Liver (tissue), 9 donors: Measurements from ENCODE around the gene PEX14. TPM values are rescaled to one million over a fixed set of nuclear protein-coding genes. Genes with fewer than 3 reads are reported as not detected.

ENCODE experiments used
- DNase-seq: peaks from one replicate; pipeline ENCODE4 v3.0.0-alpha.2; 2017; ENCODE audit warnings: low spot score
- H3K27ac ChIP-seq, 2 donors: one replicate each; pipeline ENCODE4 v1.7.0; 2013; ENCODE audit warnings: inconsistent platforms in 2 of 2, low read length in 2 of 2, control low read depth in 1 of 2, low read depth in 1 of 2, mild to moderate bottlenecking in 1 of 2
- H3K27me3 ChIP-seq, 4 donors: one replicate each; pipeline versions ENCODE4 v1.6.1 to v1.7.0; 2013; ENCODE audit warnings: low read length in 3 of 4, inconsistent platforms in 1 of 4, mild to moderate bottlenecking in 1 of 4, moderate library complexity in 1 of 4; ENCODE audit not compliant: control insufficient read depth in 4 of 4, insufficient read depth in 4 of 4
- H3K36me3 ChIP-seq, 4 donors: one replicate each; pipeline versions ENCODE4 v1.6.1 to v1.7.0; 2013; ENCODE audit warnings: low read length in 3 of 4, mild to moderate bottlenecking in 3 of 4, low read depth in 1 of 4, moderate library complexity in 1 of 4; ENCODE audit not compliant: control insufficient read depth in 4 of 4, insufficient read depth in 3 of 4
- H3K4me1 ChIP-seq, 4 donors: one replicate each; pipeline versions ENCODE4 v1.6.1 to v1.7.0; 2013; ENCODE audit warnings: low read length in 3 of 4, mild to moderate bottlenecking in 3 of 4, moderate library complexity in 1 of 4; ENCODE audit not compliant: control insufficient read depth in 4 of 4, insufficient read depth in 4 of 4
- H3K4me3 ChIP-seq, 3 donors: one replicate each; pipeline versions ENCODE4 v1.6.1 to v1.7.0; 2013; ENCODE audit warnings: low read length in 3 of 3, control low read depth in 1 of 3, low read depth in 1 of 3, mild to moderate bottlenecking in 1 of 3
- H3K9ac ChIP-seq, 2 donors: one replicate each; pipeline ENCODE4 v1.7.0; 2013; ENCODE audit warnings: low read length in 2 of 2, mild to moderate bottlenecking in 2 of 2, moderate library complexity in 2 of 2, control low read depth in 1 of 2, low read depth in 1 of 2
- H3K9me3 ChIP-seq, 4 donors: one replicate each; pipeline versions ENCODE4 v1.6.1 to v1.7.0; 2013; ENCODE audit warnings: low read length in 3 of 4; ENCODE audit not compliant: control insufficient read depth in 4 of 4
- EGR1 ChIP-seq, 2 donors: IDR thresholded peaks; 2 replicates each; pipeline ENCODE4 v1.6.1; 2016 to 2018; ENCODE audit warnings: antibody characterized with exemption in 2 of 2, low read depth in 2 of 2
- FOXA1 ChIP-seq: IDR thresholded peaks from 2 replicates; pipeline ENCODE4 v1.6.1; 2016; ENCODE audit warnings: antibody characterized with exemption
- FOXA2 ChIP-seq: IDR thresholded peaks from 2 replicates; pipeline ENCODE4 v1.6.1; 2016; ENCODE audit warnings: antibody characterized with exemption
- GABPA ChIP-seq, 2 donors: IDR thresholded peaks in 1 of 2; conservative IDR thresholded peaks in 1 of 2; 2 replicates each; pipeline ENCODE4 v1.6.1; 2016; ENCODE audit warnings: antibody characterized with exemption in 2 of 2, mild to moderate bottlenecking in 1 of 2, moderate library complexity in 1 of 2
- HNF4A ChIP-seq, 2 donors: conservative IDR thresholded peaks; 2 replicates each; pipeline ENCODE4 v1.6.1; 2016; ENCODE audit warnings: antibody characterized with exemption in 2 of 2, mild to moderate bottlenecking in 2 of 2
- HNF4G ChIP-seq: IDR thresholded peaks from 2 replicates; pipeline ENCODE4 v1.6.1; 2016; ENCODE audit warnings: antibody characterized with exemption
- JUND ChIP-seq, 2 donors: IDR thresholded peaks; 2 replicates each; pipeline ENCODE4 v1.6.1; 2016; ENCODE audit warnings: antibody characterized with exemption in 2 of 2
- NR2F2 ChIP-seq: IDR thresholded peaks from 2 replicates; pipeline ENCODE4 v1.6.1; 2016; ENCODE audit warnings: antibody characterized with exemption
- RAD21 ChIP-seq, 2 donors: IDR thresholded peaks; 2 replicates each; pipeline ENCODE4 v1.6.1; 2016; ENCODE audit warnings: antibody characterized with exemption in 2 of 2, mild to moderate bottlenecking in 2 of 2
- RXRA ChIP-seq, 2 donors: IDR thresholded peaks; 2 replicates each; pipeline ENCODE4 v1.6.1; 2017 to 2018; ENCODE audit warnings: antibody characterized with exemption in 2 of 2, mild to moderate bottlenecking in 1 of 2
- SP1 ChIP-seq: IDR thresholded peaks from 2 replicates; pipeline ENCODE4 v1.6.1; 2018; ENCODE audit warnings: antibody characterized with exemption, mild to moderate bottlenecking
- TAF1 ChIP-seq: conservative IDR thresholded peaks from 2 replicates; pipeline ENCODE4 v1.6.1; 2016; ENCODE audit warnings: antibody characterized with exemption, mild to moderate bottlenecking
- YY1 ChIP-seq: IDR thresholded peaks from 2 replicates; pipeline ENCODE4 v1.6.1; 2016; ENCODE audit warnings: antibody characterized with exemption, mild to moderate bottlenecking
- WGBS: extraction: QIAGEN DNeasy Blood & Tissue Kit; methylation state at CpG from one replicate; pipeline ENCODE4 v1.1.7; 2013; 5-methylcytosine and 5-hydroxymethylcytosine counted together
- polyA plus RNA-seq, 2 donors: library from polyadenylated mRNA; stranded (reverse) in 1 of 2; unstranded in 1 of 2; fragments of 200-250 nt in 1 of 2; fragments of >200 nt in 1 of 2; fragmentation: Nextera tagmentation in 1 of 2; extraction: Ambion mirVana in 1 of 2; gene quantifications; one replicate each; pipeline versions ENCODE4 v1.2.1 to v1.2.3, GENCODE V29; 2013 to 2015
- total RNA-seq, 2 donors: library from RNA; depleted of rRNA; stranded (reverse); fragments of >200 nt; gene quantifications; one replicate each; pipeline ENCODE4 v1.2.3, GENCODE V29; 2014
- TF ChIP-seq, protein P1 (sequence below): IDR thresholded peaks from 2 replicates; pipeline ENCODE4 v1.6.1; 2016; ENCODE audit warnings: antibody characterized with exemption
- TF ChIP-seq, protein P2 (sequence below): IDR thresholded peaks from 2 replicates; pipeline ENCODE4 v1.6.1; 2016; ENCODE audit warnings: antibody characterized with exemption
- TF ChIP-seq, protein P3 (sequence below): IDR thresholded peaks from 2 replicates; pipeline ENCODE4 v1.6.1; 2016; ENCODE audit warnings: antibody characterized with exemption
- TF ChIP-seq, protein P4 (sequence below): fragments of 150-350 bp; IDR thresholded peaks from 2 replicates; pipeline ENCODE4 v1.5.1; 2017; ENCODE audit warnings: improper control_type of control experiment, low read depth, low read length; ENCODE audit not compliant: missing input control
- TF ChIP-seq, protein P5 (sequence below): IDR thresholded peaks from 2 replicates; pipeline ENCODE4 v1.6.1; 2016; ENCODE audit warnings: antibody characterized with exemption, mild to moderate bottlenecking
- donor health status: healthy.
- donor health status: healthy.
- donor health status: healthy.
- donor health status: healthy.
- donor health status: healthy.

The PEX14 gene
- total and polyA plus RNA-seq, 4 donors = 7.1 to 16.1 (median 11.7) TPM

DNA sequence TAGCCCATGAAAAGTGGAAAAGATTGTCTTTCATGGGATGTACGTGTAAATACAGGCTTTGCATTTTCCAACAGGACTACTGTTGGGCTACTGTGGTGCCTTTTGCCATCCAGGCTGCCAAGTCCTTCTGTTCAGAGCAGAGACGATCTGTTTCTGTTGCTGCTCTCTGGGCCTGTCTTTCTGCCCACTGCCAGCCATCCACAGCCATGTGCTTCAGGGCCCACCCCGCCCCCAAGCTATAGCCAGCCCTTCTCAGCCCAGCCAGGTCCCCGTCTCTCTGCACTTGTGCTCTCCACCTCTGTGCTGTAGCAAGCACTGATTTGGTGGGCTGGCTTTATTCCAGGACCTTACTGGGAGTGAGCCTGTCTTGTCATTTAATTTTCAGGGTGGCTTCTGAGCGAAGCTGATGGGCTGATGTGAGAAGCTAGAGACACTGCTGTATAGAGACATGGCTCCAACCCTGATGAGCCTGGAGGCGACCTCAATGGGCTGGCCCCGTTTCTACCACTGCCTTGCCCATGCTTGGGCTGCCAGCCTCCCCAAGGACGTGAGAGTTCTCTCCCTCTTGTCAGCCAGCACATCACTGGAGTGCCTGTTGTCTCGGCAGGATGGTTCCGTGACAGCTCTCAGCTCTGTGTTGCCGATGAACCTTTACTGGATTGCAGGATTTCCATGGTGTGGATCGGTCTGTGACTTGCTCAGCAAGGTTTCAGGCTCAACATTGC is 137.8 kb downstream of the PEX14 start (continued):
- TF ChIP-seq, protein P1, sequence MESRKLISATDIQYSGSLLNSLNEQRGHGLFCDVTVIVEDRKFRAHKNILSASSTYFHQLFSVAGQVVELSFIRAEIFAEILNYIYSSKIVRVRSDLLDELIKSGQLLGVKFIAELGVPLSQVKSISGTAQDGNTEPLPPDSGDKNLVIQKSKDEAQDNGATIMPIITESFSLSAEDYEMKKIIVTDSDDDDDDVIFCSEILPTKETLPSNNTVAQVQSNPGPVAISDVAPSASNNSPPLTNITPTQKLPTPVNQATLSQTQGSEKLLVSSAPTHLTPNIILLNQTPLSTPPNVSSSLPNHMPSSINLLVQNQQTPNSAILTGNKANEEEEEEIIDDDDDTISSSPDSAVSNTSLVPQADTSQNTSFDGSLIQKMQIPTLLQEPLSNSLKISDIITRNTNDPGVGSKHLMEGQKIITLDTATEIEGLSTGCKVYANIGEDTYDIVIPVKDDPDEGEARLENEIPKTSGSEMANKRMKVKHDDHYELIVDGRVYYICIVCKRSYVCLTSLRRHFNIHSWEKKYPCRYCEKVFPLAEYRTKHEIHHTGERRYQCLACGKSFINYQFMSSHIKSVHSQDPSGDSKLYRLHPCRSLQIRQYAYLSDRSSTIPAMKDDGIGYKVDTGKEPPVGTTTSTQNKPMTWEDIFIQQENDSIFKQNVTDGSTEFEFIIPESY = no peak
- TF ChIP-seq RXRA (IDR thresholded peaks at IDR 0.05) = no peak
- TF ChIP-seq FOXA1 = no peak
- TF ChIP-seq JUND (IDR thresholded peaks at IDR 0.05) = no peak
- TF ChIP-seq YY1 = no peak
- no peak for TF ChIP-seq HNF4A (conservative IDR thresholded peaks at IDR 0.05)
- TF ChIP-seq HNF4G = no peak

DNA sequence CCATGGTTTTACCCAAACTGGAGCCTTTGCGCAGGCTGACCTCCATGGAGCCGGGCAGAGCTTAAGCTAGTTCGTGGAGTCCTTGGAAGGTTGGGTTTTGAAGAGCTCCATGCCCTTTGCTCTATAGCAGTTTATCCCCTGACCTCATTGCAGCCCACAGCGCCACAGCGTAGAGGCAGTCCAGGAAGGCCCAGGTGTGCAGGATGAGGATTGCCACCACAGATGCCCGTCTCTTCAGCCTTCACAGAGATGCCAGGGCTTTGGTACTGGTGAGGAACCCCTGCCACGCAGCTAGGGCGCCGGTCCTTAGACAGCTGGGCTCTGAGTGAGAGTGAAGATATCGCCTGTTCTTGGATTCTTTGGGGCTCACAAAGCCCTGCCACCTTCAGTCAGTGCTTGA is 138.6 kb downstream of the PEX14 start:
- TF ChIP-seq RAD21 (IDR thresholded peaks at IDR 0.05) (no peak), HNF4G (no peak), FOXA2 (no peak), EGR1 (IDR thresholded peaks at IDR 0.05; ENCODE audit: low read depth in 2 of 2) (no peak), HNF4A (conservative IDR thresholded peaks at IDR 0.05) (no peak), SP1 (no peak), TAF1 (no peak), YY1 (no peak), RXRA (IDR thresholded peaks at IDR 0.05) (no peak), NR2F2 (no peak), FOXA1 (no peak), GABPA (IDR thresholded peaks at IDR 0.05 in 1 of 2, conservative IDR thresholded peaks at IDR 0.05 in 1 of 2) (no peak), JUND (IDR thresholded peaks at IDR 0.05) (no peak)
- TF ChIP-seq, protein P2, sequence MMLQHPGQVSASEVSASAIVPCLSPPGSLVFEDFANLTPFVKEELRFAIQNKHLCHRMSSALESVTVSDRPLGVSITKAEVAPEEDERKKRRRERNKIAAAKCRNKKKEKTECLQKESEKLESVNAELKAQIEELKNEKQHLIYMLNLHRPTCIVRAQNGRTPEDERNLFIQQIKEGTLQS = no peak
- TF ChIP-seq, protein P3, sequence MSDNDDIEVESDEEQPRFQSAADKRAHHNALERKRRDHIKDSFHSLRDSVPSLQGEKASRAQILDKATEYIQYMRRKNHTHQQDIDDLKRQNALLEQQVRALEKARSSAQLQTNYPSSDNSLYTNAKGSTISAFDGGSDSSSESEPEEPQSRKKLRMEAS = no peak
- TF ChIP-seq, protein P4, sequence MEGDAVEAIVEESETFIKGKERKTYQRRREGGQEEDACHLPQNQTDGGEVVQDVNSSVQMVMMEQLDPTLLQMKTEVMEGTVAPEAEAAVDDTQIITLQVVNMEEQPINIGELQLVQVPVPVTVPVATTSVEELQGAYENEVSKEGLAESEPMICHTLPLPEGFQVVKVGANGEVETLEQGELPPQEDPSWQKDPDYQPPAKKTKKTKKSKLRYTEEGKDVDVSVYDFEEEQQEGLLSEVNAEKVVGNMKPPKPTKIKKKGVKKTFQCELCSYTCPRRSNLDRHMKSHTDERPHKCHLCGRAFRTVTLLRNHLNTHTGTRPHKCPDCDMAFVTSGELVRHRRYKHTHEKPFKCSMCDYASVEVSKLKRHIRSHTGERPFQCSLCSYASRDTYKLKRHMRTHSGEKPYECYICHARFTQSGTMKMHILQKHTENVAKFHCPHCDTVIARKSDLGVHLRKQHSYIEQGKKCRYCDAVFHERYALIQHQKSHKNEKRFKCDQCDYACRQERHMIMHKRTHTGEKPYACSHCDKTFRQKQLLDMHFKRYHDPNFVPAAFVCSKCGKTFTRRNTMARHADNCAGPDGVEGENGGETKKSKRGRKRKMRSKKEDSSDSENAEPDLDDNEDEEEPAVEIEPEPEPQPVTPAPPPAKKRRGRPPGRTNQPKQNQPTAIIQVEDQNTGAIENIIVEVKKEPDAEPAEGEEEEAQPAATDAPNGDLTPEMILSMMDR = no peak
- TF ChIP-seq, protein P1 = no peak
- TF ChIP-seq, protein P5, sequence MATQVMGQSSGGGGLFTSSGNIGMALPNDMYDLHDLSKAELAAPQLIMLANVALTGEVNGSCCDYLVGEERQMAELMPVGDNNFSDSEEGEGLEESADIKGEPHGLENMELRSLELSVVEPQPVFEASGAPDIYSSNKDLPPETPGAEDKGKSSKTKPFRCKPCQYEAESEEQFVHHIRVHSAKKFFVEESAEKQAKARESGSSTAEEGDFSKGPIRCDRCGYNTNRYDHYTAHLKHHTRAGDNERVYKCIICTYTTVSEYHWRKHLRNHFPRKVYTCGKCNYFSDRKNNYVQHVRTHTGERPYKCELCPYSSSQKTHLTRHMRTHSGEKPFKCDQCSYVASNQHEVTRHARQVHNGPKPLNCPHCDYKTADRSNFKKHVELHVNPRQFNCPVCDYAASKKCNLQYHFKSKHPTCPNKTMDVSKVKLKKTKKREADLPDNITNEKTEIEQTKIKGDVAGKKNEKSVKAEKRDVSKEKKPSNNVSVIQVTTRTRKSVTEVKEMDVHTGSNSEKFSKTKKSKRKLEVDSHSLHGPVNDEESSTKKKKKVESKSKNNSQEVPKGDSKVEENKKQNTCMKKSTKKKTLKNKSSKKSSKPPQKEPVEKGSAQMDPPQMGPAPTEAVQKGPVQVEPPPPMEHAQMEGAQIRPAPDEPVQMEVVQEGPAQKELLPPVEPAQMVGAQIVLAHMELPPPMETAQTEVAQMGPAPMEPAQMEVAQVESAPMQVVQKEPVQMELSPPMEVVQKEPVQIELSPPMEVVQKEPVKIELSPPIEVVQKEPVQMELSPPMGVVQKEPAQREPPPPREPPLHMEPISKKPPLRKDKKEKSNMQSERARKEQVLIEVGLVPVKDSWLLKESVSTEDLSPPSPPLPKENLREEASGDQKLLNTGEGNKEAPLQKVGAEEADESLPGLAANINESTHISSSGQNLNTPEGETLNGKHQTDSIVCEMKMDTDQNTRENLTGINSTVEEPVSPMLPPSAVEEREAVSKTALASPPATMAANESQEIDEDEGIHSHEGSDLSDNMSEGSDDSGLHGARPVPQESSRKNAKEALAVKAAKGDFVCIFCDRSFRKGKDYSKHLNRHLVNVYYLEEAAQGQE = no peak
- no peak overlapping the region for H3K9ac ChIP-seq
- no peak for DNase-seq
- H3K36me3 ChIP-seq = peaks cover 0 to 5% (median 2%) of the 10 kb centered on the region in 4 donors
- H3K27me3 ChIP-seq = no peaks in the 10 kb centered on the region
- peaks cover 0 to 2% (median 0%) of the 10 kb centered on the region in 4 donors for H3K4me1 ChIP-seq
- H3K27ac ChIP-seq = no peak overlapping the region
- no peak overlapping the region for H3K4me3 ChIP-seq
- no peaks in the 10 kb centered on the region for H3K9me3 ChIP-seq
- WGBS = 97% methylated on average over 10 of the region's 10 CpGs
